GM12878 (cell line): Measurements from ENCODE around the gene GRAMD2B. TPM values are rescaled to one million over a fixed set of nuclear protein-coding genes. Genes with fewer than 3 reads are reported as not detected.

Experiments used
- ASH2L ChIP-seq: fragments of 300-600, 200-600 bp; sonication (generic); IDR thresholded peaks from 2 replicates; pipeline ENCODE4 v1.6.1; 2017; ENCODE audit warnings: low read depth, mild to moderate bottlenecking, borderline replicate concordance
- CHD2 ChIP-seq: IDR thresholded peaks from 2 replicates; pipeline ENCODE4 v1.6.1; 2011; ENCODE audit warnings: low read depth, low read length, improper control_type of control experiment, borderline replicate concordance
- DPF2 ChIP-seq: fragments of 450-650 bp; IDR thresholded peaks from 2 replicates; pipeline ENCODE4 v1.6.1; 2017; ENCODE audit warnings: mild to moderate bottlenecking
- E4F1 ChIP-seq: fragments of 450-650 bp; IDR thresholded peaks from 2 replicates; pipeline ENCODE4 v1.6.1; 2018; ENCODE audit warnings: borderline replicate concordance, mild to moderate bottlenecking; ENCODE audit not compliant: partially characterized antibody
- ETV6 ChIP-seq, 2 experiments: fragments of 450-650 bp in 1 of 2; IDR thresholded peaks in 1 of 2; conservative IDR thresholded peaks in 1 of 2; 2 replicates each; pipeline ENCODE4 v1.6.1; 2014; ENCODE audit warnings: antibody characterized with exemption in 1 of 2, borderline replicate concordance in 1 of 2, low read depth in 1 of 2, mild to moderate bottlenecking in 1 of 2, moderate library complexity in 1 of 2
- GABPA ChIP-seq: IDR thresholded peaks from 2 replicates; pipeline ENCODE4 v1.6.1; 2014; ENCODE audit warnings: antibody characterized with exemption, low read depth, mild to moderate bottlenecking, inconsistent platforms
- GATAD2B ChIP-seq: fragments of 450-650 bp; conservative IDR thresholded peaks from 2 replicates; pipeline ENCODE4 v1.6.1; 2017; ENCODE audit warnings: low read depth, mild to moderate bottlenecking, moderate library complexity
- HCFC1 ChIP-seq: fragments of 150-350 bp; IDR thresholded peaks from 2 replicates; pipeline ENCODE4 v1.6.1; 2014; ENCODE audit warnings: low read length
- MAX ChIP-seq: IDR thresholded peaks from 2 replicates; pipeline ENCODE4 v1.6.1; 2012; ENCODE audit warnings: low read depth, low read length, improper control_type of control experiment
- MLLT1 ChIP-seq: fragments of 450-650 bp; IDR thresholded peaks from 2 replicates; pipeline ENCODE4 v1.6.1; 2016; ENCODE audit warnings: mild to moderate bottlenecking
- NFYA ChIP-seq: IDR thresholded peaks from 2 replicates; pipeline ENCODE4 v1.6.1; 2011; ENCODE audit warnings: low read depth, mild to moderate bottlenecking, low read length, improper control_type of control experiment, borderline replicate concordance
- POLR2AphosphoS5 ChIP-seq: IDR thresholded peaks from 2 replicates; pipeline ENCODE4 v1.6.1; 2011; ENCODE audit warnings: mild to moderate bottlenecking, low read length, inconsistent platforms
- RFX5 ChIP-seq: IDR thresholded peaks from 2 replicates; pipeline ENCODE4 v1.6.1; 2011; ENCODE audit warnings: low read depth, low read length, improper control_type of control experiment
- TCF12 ChIP-seq: IDR thresholded peaks from 2 replicates; pipeline ENCODE4 v1.6.1; 2011; ENCODE audit warnings: low read depth, mild to moderate bottlenecking, low read length
- ZNF24 ChIP-seq: fragments of 450-650 bp; IDR thresholded peaks from 2 replicates; pipeline ENCODE4 v1.6.1; 2017; ENCODE audit warnings: antibody characterized with exemption, mild to moderate bottlenecking
- polyA plus RNA-seq, 11 experiments: library from polyadenylated mRNA; depleted of rRNA in 4 of 11; unstranded in 6 of 11; stranded (reverse) in 5 of 11; fragments of >200 nt; fragmentation: Nextera tagmentation in 4 of 11; fragmentation: Illumina TruSeq in 1 of 11; extraction: Ambion mirVana in 4 of 11; extraction: Trizol in 1 of 11; gene quantifications; 1 replicate in 1 of 11; 2 replicates in 10 of 11; pipeline versions ENCODE4 v1.2.1 to v1.2.3, GENCODE V29; 2011 to 2016; ENCODE audit warnings: inconsistent platforms in 2 of 11, missing spikeins in 2 of 11, low read depth in 1 of 11
- total RNA-seq, 4 experiments: library from RNA; depleted of rRNA in 3 of 4; stranded (reverse); fragments of >200 nt in 3 of 4; fragmentation: Illumina TruSeq in 1 of 4; extraction: Trizol in 1 of 4; gene quantifications; 2 replicates each; pipeline versions ENCODE4 v1.2.1 to v1.2.3, GENCODE V29; 2013 to 2021
- TF ChIP-seq, protein P1 (sequence below): fragments of 450-650 bp; formaldehyde crosslinking; IDR thresholded peaks from 2 replicates; pipeline ENCODE4 v1.5.0; 2022; ENCODE audit warnings: mild to moderate bottlenecking, missing genetic modification characterization
- TF ChIP-seq, protein P2 (sequence below): fragments of 450-650 bp; IDR thresholded peaks from 2 replicates; pipeline ENCODE4 v1.6.1; 2016; ENCODE audit warnings: mild to moderate bottlenecking

GRAMD2B gene
- total and polyA plus RNA-seq, 10 of the 15 experiments (the other 5 are each of a cell fraction or from before 2014, with no cell fraction given) = 1.9 to 21.5 (median 8.4) TPM

- TF ChIP-seq, protein P1, sequence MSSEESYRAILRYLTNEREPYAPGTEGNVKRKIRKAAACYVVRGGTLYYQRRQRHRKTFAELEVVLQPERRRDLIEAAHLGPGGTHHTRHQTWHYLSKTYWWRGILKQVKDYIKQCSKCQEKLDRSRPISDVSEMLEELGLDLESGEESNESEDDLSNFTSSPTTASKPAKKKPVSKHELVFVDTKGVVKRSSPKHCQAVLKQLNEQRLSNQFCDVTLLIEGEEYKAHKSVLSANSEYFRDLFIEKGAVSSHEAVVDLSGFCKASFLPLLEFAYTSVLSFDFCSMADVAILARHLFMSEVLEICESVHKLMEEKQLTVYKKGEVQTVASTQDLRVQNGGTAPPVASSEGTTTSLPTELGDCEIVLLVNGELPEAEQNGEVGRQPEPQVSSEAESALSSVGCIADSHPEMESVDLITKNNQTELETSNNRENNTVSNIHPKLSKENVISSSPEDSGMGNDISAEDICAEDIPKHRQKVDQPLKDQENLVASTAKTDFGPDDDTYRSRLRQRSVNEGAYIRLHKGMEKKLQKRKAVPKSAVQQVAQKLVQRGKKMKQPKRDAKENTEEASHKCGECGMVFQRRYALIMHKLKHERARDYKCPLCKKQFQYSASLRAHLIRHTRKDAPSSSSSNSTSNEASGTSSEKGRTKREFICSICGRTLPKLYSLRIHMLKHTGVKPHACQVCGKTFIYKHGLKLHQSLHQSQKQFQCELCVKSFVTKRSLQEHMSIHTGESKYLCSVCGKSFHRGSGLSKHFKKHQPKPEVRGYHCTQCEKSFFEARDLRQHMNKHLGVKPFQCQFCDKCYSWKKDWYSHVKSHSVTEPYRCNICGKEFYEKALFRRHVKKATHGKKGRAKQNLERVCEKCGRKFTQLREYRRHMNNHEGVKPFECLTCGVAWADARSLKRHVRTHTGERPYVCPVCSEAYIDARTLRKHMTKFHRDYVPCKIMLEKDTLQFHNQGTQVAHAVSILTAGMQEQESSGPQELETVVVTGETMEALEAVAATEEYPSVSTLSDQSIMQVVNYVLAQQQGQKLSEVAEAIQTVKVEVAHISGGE (CRISPR knock-in tag) = no peak
- TF ChIP-seq ZNF24 = no peak
- TF ChIP-seq DPF2 = no peak
- no peak for TF ChIP-seq E4F1
- peak; percentile 38; the same call in 1 of the 2 replicates for TF ChIP-seq GATAD2B
- TF ChIP-seq GABPA = peak; percentile 71
- TF ChIP-seq MAX = no peak
- TF ChIP-seq RFX5 = no peak
- TF ChIP-seq MLLT1 = no peak
- TF ChIP-seq, protein P2, sequence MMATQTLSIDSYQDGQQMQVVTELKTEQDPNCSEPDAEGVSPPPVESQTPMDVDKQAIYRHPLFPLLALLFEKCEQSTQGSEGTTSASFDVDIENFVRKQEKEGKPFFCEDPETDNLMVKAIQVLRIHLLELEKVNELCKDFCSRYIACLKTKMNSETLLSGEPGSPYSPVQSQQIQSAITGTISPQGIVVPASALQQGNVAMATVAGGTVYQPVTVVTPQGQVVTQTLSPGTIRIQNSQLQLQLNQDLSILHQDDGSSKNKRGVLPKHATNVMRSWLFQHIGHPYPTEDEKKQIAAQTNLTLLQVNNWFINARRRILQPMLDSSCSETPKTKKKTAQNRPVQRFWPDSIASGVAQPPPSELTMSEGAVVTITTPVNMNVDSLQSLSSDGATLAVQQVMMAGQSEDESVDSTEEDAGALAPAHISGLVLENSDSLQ = peak; percentile 93
- TF ChIP-seq CHD2 = 0 out of 2 replicates have a peak, but pooled peaks have one; percentile 12
- TF ChIP-seq ETV6 (conservative IDR thresholded peaks at IDR 0.05 in 1 of 2, IDR thresholded peaks at IDR 0.05 in 1 of 2; ENCODE audit: borderline replicate concordance in 1 of 2, low read depth in 1 of 2) = peak in 1 of 2 experiments; percentile 17; a peak in 1 of 4 replicates
- 0 out of 2 replicates have a peak, but pooled peaks have one; percentile 32 for TF ChIP-seq ASH2L
- no peak for TF ChIP-seq NFYA
- peak; percentile 63; the same call in 1 of the 2 replicates for TF ChIP-seq POLR2AphosphoS5
- no peak for TF ChIP-seq HCFC1
- no peak for TF ChIP-seq TCF12
These were observed at the start of gene GRAMD2B (continued) for GRCh38 chr5:126422994-126423788.
